Stimulated activated naive CD8-positive, alpha-beta T cell treated with anti-CD3 and anti-CD28 coated beads, Interleukin-15, Interleukin-2, amounts not matched to agents 100 ng/mL and 50 ng/mL, for 24 hours (primary cell): ENCODE measurements around the gene ATP5PF.
"Not testable (repeated sequence)": the region's sequence is repeated elsewhere in the genome, so short reads cannot be mapped to it uniquely, and the experiment has no call there.

Source experiments
- H3K27ac Mint-ChIP-seq: one replicate; pipeline ENCODE4 v1.8.0; 2021; ENCODE audit warnings: mild to moderate bottlenecking, mixed read lengths
- H3K27me3 Mint-ChIP-seq: one replicate; pipeline ENCODE4 v1.8.0; 2021; ENCODE audit warnings: mixed read lengths
- H3K36me3 Mint-ChIP-seq: one replicate; pipeline ENCODE4 v1.8.0; 2021; ENCODE audit warnings: low read depth, mixed read lengths
- H3K4me1 Mint-ChIP-seq: one replicate; pipeline ENCODE4 v1.8.0; 2021; ENCODE audit warnings: low read depth, mixed read lengths
- H3K4me3 Mint-ChIP-seq: one replicate; pipeline ENCODE4 v1.8.0; 2021; ENCODE audit warnings: mild to moderate bottlenecking, mixed read lengths
- H3K9me3 Mint-ChIP-seq: one replicate; pipeline ENCODE4 v1.8.0; 2021; ENCODE audit warnings: mixed read lengths

The ATP5PF gene

GRCh38 chr21:25737421-25737820 lies 2.7 kb upstream of the ATP5PF start:
- Mint-ChIP-seq H3K27me3 (no peaks in the 10 kb centered on the region), H3K36me3 (peaks cover 34% of the 10 kb centered on the region), H3K27ac (no peak overlapping the region), H3K4me1 (peaks cover 57% of the 10 kb centered on the region), H3K4me3 (no peak overlapping the region), H3K9me3 (no peaks in the 10 kb centered on the region)

- peaks cover 68% of the 10 kb centered on the region for H3K4me1 Mint-ChIP-seq
- no peaks in the 10 kb centered on the region for H3K27me3 Mint-ChIP-seq
- peaks cover 29% of the 10 kb centered on the region for H3K36me3 Mint-ChIP-seq
- no peaks in the 10 kb centered on the region for H3K9me3 Mint-ChIP-seq
- H3K4me3 Mint-ChIP-seq = peak overlapping the region; percentile 100
- peak overlapping the region; percentile 88 for H3K27ac Mint-ChIP-seq
These were observed 1.2 kb upstream of the ATP5PF start for GRCh38 chr21:25735646-25736597.

GRCh38 chr21:25734654-25734903 lies 125 bp downstream of the ATP5PF start:
- Mint-ChIP-seq H3K27me3 (no peaks in the 10 kb centered on the region), H3K9me3 (no peaks in the 10 kb centered on the region), H3K36me3 (peaks cover 36% of the 10 kb centered on the region), H3K27ac (peak overlapping the region; percentile 100), H3K4me1 (peaks cover 67% of the 10 kb centered on the region), H3K4me3 (peak overlapping the region; percentile 100)

GRCh38 chr21:25733859-25734653 lies 648 bp downstream of the ATP5PF start:
- H3K27ac Mint-ChIP-seq = peak overlapping the region; percentile 100
- H3K4me3 Mint-ChIP-seq = peak overlapping the region; percentile 100
- H3K9me3 Mint-ChIP-seq = no peaks in the 10 kb centered on the region
- H3K27me3 Mint-ChIP-seq = no peaks in the 10 kb centered on the region
- peaks cover 63% of the 10 kb centered on the region for H3K4me1 Mint-ChIP-seq
- peaks cover 42% of the 10 kb centered on the region for H3K36me3 Mint-ChIP-seq

- H3K9me3 Mint-ChIP-seq = no peaks in the 10 kb centered on the region
- H3K27ac Mint-ChIP-seq = no peak overlapping the region
- no peaks in the 10 kb centered on the region for H3K27me3 Mint-ChIP-seq
- peaks cover 54% of the 10 kb centered on the region for H3K36me3 Mint-ChIP-seq
- peaks cover 49% of the 10 kb centered on the region for H3K4me1 Mint-ChIP-seq
- peak overlapping the region; percentile 8 for H3K4me3 Mint-ChIP-seq
These were observed 2.5 kb downstream of the ATP5PF start for GRCh38 chr21:25732091-25732760.

- no peak overlapping the region for H3K27ac Mint-ChIP-seq
- peaks cover 56% of the 10 kb centered on the region for H3K36me3 Mint-ChIP-seq
- H3K9me3 Mint-ChIP-seq = no peaks in the 10 kb centered on the region
- no peak overlapping the region for H3K4me3 Mint-ChIP-seq
- H3K27me3 Mint-ChIP-seq = no peaks in the 10 kb centered on the region
- no peaks in the 10 kb centered on the region for H3K4me1 Mint-ChIP-seq
These were observed 12.1 kb downstream of the ATP5PF start for GRCh38 chr21:25722631-25723030.

GRCh38 chr21:25721987-25722386 lies 12.7 kb downstream of the ATP5PF start:
- Mint-ChIP-seq H3K9me3 (no peaks in the 10 kb centered on the region), H3K4me3 (no peak overlapping the region), H3K36me3 (peaks cover 52% of the 10 kb centered on the region), H3K4me1 (no peaks in the 10 kb centered on the region), H3K27ac (peak overlapping the region; percentile 0), H3K27me3 (no peaks in the 10 kb centered on the region)

GRCh38 chr21:25717491-25718147 lies 17.1 kb downstream of the ATP5PF start:
- peaks cover 18% of the 10 kb centered on the region for H3K36me3 Mint-ChIP-seq
- no peaks in the 10 kb centered on the region for H3K9me3 Mint-ChIP-seq
- H3K4me1 Mint-ChIP-seq = no peaks in the 10 kb centered on the region
- no peak overlapping the region for H3K4me3 Mint-ChIP-seq
- no peak overlapping the region for H3K27ac Mint-ChIP-seq
- no peaks in the 10 kb centered on the region for H3K27me3 Mint-ChIP-seq

- H3K36me3 Mint-ChIP-seq, H3K27me3 Mint-ChIP-seq, H3K9me3 Mint-ChIP-seq, H3K4me1 Mint-ChIP-seq, H3K4me3 Mint-ChIP-seq, H3K27ac Mint-ChIP-seq: not testable (repeated sequence)
These were observed 20.6 kb downstream of the ATP5PF start for GRCh38 chr21:25714066-25714465.

- H3K4me1 Mint-ChIP-seq = no peaks in the 10 kb centered on the region
These were observed 24.2 kb downstream of the ATP5PF start for GRCh38 chr21:25710550-25710949.

GRCh38 chr21:25709684-25710265 lies 24.9 kb downstream of the ATP5PF start:
- H3K27ac Mint-ChIP-seq = no peak overlapping the region
- H3K36me3 Mint-ChIP-seq = no peaks in the 10 kb centered on the region
- H3K27me3 Mint-ChIP-seq = no peaks in the 10 kb centered on the region
- no peaks in the 10 kb centered on the region for H3K9me3 Mint-ChIP-seq
- H3K4me3 Mint-ChIP-seq = no peak overlapping the region
- no peaks in the 10 kb centered on the region for H3K4me1 Mint-ChIP-seq

More at GRCh38 chr21:25710550-25710949, 24.2 kb downstream of the ATP5PF start:
- H3K36me3 Mint-ChIP-seq = no peaks in the 10 kb centered on the region
- no peak overlapping the region for H3K4me3 Mint-ChIP-seq
- H3K9me3 Mint-ChIP-seq = no peaks in the 10 kb centered on the region
- no peak overlapping the region for H3K27ac Mint-ChIP-seq
- no peaks in the 10 kb centered on the region for H3K27me3 Mint-ChIP-seq

GRCh38 chr21:25708467-25709065 lies 26.1 kb downstream of the ATP5PF start:
- no peaks in the 10 kb centered on the region for H3K9me3 Mint-ChIP-seq
- H3K4me1 Mint-ChIP-seq = no peaks in the 10 kb centered on the region
- no peak overlapping the region for H3K4me3 Mint-ChIP-seq
- no peaks in the 10 kb centered on the region for H3K36me3 Mint-ChIP-seq
- no peak overlapping the region for H3K27ac Mint-ChIP-seq
- H3K27me3 Mint-ChIP-seq = no peaks in the 10 kb centered on the region

- no peak overlapping the region for H3K4me3 Mint-ChIP-seq
- H3K4me1 Mint-ChIP-seq = no peaks in the 10 kb centered on the region
- H3K27me3 Mint-ChIP-seq = no peaks in the 10 kb centered on the region
- no peaks in the 10 kb centered on the region for H3K9me3 Mint-ChIP-seq
- H3K36me3 Mint-ChIP-seq = no peaks in the 10 kb centered on the region
- no peak overlapping the region for H3K27ac Mint-ChIP-seq
These were observed 33.2 kb downstream of the ATP5PF start for GRCh38 chr21:25701529-25701928.

GRCh38 chr21:25700741-25701140 lies 34.0 kb downstream of the ATP5PF start:
- H3K4me3 Mint-ChIP-seq = no peak overlapping the region

More at GRCh38 chr21:25700741-25701140, 34.0 kb downstream of the ATP5PF start:
- Mint-ChIP-seq H3K27ac (no peak overlapping the region), H3K4me1 (no peaks in the 10 kb centered on the region), H3K27me3 (no peaks in the 10 kb centered on the region), H3K9me3 (no peaks in the 10 kb centered on the region), H3K36me3 (no peaks in the 10 kb centered on the region)
